CD14-positive monocyte (primary cell): ENCODE measurements around the gene TMC7. TPM values are rescaled to one million over a fixed set of nuclear protein-coding genes. Genes with fewer than 3 reads are reported as not detected.
A peak's percentile ranks its signal among the peaks of the same experiment; 100 is the strongest.

Experiments used
- DNase-seq, 3 donors: peaks; one replicate each; pipeline ENCODE4 v3.0.0-alpha.2; 2011 to 2022
- H2AFZ ChIP-seq: 2 replicates; pipeline ENCODE4 v1.6.0; 2012; ENCODE audit warnings: mild to moderate bottlenecking, low read depth, low read length, inconsistent platforms; ENCODE audit not compliant: insufficient read depth, poor library complexity, severe bottlenecking
- H3K27ac ChIP-seq, 2 donors: 1 replicate in 1 of 2; 2 replicates in 1 of 2; pipeline ENCODE4 v1.5.1; 2012 to 2013; ENCODE audit warnings: low read length in 2 of 2, control low read depth in 1 of 2, inconsistent platforms in 1 of 2, low read depth in 1 of 2, mild to moderate bottlenecking in 1 of 2
- H3K27me3 ChIP-seq, 2 donors: one replicate each; pipeline versions ENCODE4 v1.6.0 to v1.6.1; 2011 to 2013; ENCODE audit warnings: low read length in 2 of 2; ENCODE audit not compliant: control insufficient read depth in 2 of 2, insufficient read depth in 2 of 2
- H3K36me3 ChIP-seq, 2 donors: replicated peaks in 1 of 2; 1 replicate in 1 of 2; 2 replicates in 1 of 2; pipeline versions ENCODE4 v1.5.1 to v1.6.1; 2012 to 2013; ENCODE audit warnings: low read length in 2 of 2, control low read depth in 1 of 2, inconsistent platforms in 1 of 2, mild to moderate bottlenecking in 1 of 2; ENCODE audit not compliant: insufficient read depth in 2 of 2, control insufficient read depth in 1 of 2
- H3K4me1 ChIP-seq, 2 donors: 1 replicate in 1 of 2; 2 replicates in 1 of 2; pipeline versions ENCODE4 v1.5.1 to v1.6.1; 2012 to 2013; ENCODE audit warnings: low read length in 2 of 2, control low read depth in 1 of 2, inconsistent platforms in 1 of 2, mild to moderate bottlenecking in 1 of 2, moderate library complexity in 1 of 2; ENCODE audit not compliant: insufficient read depth in 2 of 2, control insufficient read depth in 1 of 2
- H3K4me2 ChIP-seq: replicated peaks from 2 replicates; pipeline ENCODE3; 2012; ENCODE audit warnings: low read length, moderate library complexity, mild to moderate bottlenecking; ENCODE audit not compliant: poor library complexity, severe bottlenecking; ENCODE audit errors: extremely low read depth
- H3K4me3 ChIP-seq, 3 experiments: fragments of 200-600 bp in 1 of 3; sonication (generic) in 1 of 3; replicated peaks in 1 of 3; 1 replicate in 2 of 3; 2 replicates in 1 of 3; pipeline ENCODE4 v1.5.1; 2011 to 2013; ENCODE audit warnings: low read length in 3 of 3, mild to moderate bottlenecking in 3 of 3, control low read depth in 2 of 3, low read depth in 2 of 3, inconsistent platforms in 1 of 3, moderate library complexity in 1 of 3
- H3K79me2 ChIP-seq: 2 replicates; pipeline ENCODE4 v1.6.0; 2012; ENCODE audit warnings: mild to moderate bottlenecking, control low read depth, inconsistent platforms, low read length, moderate library complexity; ENCODE audit not compliant: insufficient read depth
- H3K9ac ChIP-seq: 2 replicates; pipeline ENCODE4 v1.6.0; 2017; ENCODE audit warnings: low read length, mild to moderate bottlenecking; ENCODE audit not compliant: insufficient read depth, poor library complexity, severe bottlenecking
- H3K9me3 ChIP-seq, 2 donors: replicated peaks in 1 of 2; 1 replicate in 1 of 2; 2 replicates in 1 of 2; pipeline versions ENCODE4 v1.5.1 to v1.6.1; 2012 to 2013; ENCODE audit warnings: low read length in 2 of 2, control low read depth in 1 of 2; ENCODE audit not compliant: control insufficient read depth in 1 of 2, insufficient read depth in 1 of 2
- H4K20me1 ChIP-seq: 2 replicates; pipeline ENCODE4 v1.6.0; 2012; ENCODE audit warnings: mild to moderate bottlenecking, low read length, control low read depth, moderate library complexity; ENCODE audit not compliant: insufficient read depth
- H3K27ac Mint-ChIP-seq, 7 donors: one replicate each; pipeline ENCODE4 v1.8.0; 2020; ENCODE audit warnings: mild to moderate bottlenecking in 7 of 7, mixed read lengths in 7 of 7, moderate library complexity in 6 of 7, inconsistent platforms in 2 of 7
- H3K27me3 Mint-ChIP-seq, 3 donors: one replicate each; pipeline ENCODE4 v1.8.0; 2021 to 2022; ENCODE audit warnings: low read depth in 3 of 3, mild to moderate bottlenecking in 3 of 3, mixed read lengths in 3 of 3, moderate library complexity in 3 of 3, inconsistent platforms in 1 of 3
- H3K36me3 Mint-ChIP-seq, 2 donors: one replicate each; pipeline ENCODE4 v1.8.0; 2020; ENCODE audit warnings: mixed read lengths in 2 of 2, inconsistent platforms in 1 of 2, mild to moderate bottlenecking in 1 of 2
- H3K4me1 Mint-ChIP-seq: one replicate; pipeline ENCODE4 v1.8.0; 2020; ENCODE audit warnings: mild to moderate bottlenecking, mixed read lengths
- H3K4me3 Mint-ChIP-seq, 2 donors: one replicate each; pipeline ENCODE4 v1.8.0; 2020; ENCODE audit warnings: mild to moderate bottlenecking in 2 of 2, mixed read lengths in 2 of 2, moderate library complexity in 1 of 2
- H3K9me3 Mint-ChIP-seq, 7 donors: one replicate each; pipeline ENCODE4 v1.8.0; 2020 to 2022; ENCODE audit warnings: mixed read lengths in 7 of 7, mild to moderate bottlenecking in 6 of 7, moderate library complexity in 6 of 7, inconsistent platforms in 2 of 7
- WGBS: methylation state at CpG from one replicate; pipeline ENCODE4 v1.1.5; 2013; ENCODE audit warnings: missing lambda C conversion rate; ENCODE audit not compliant: insufficient coverage; 5-methylcytosine and 5-hydroxymethylcytosine counted together
- intact Hi-C, 2 donors: fragments of 100-400 bp; cut with micrococcal nuclease; formaldehyde crosslinking; loops; one replicate each; pipeline versions ENCODE4 v1.15.0 to v1.15.1; 2023
- polyA plus RNA-seq, 3 donors: library from polyadenylated mRNA; depleted of rRNA in 1 of 3; unstranded in 2 of 3; stranded (reverse) in 1 of 3; fragments of 300-500 nt in 2 of 3; fragments of >200 nt in 1 of 3; fragmentation: Illumina TruSeq in 2 of 3; gene quantifications; 1 replicate in 2 of 3; 2 replicates in 1 of 3; pipeline ENCODE4 v1.2.3, GENCODE V29; 2012 to 2021
- TF ChIP-seq, protein P1 (sequence below): fragments of 200-600 bp; IDR thresholded peaks from one replicate; pipeline ENCODE4 v1.8.0; 2022; ENCODE audit warnings: antibody characterized with exemption, mild to moderate bottlenecking

Gene TMC7
- polyA plus RNA-seq, 3 donors: not detected

DNA sequence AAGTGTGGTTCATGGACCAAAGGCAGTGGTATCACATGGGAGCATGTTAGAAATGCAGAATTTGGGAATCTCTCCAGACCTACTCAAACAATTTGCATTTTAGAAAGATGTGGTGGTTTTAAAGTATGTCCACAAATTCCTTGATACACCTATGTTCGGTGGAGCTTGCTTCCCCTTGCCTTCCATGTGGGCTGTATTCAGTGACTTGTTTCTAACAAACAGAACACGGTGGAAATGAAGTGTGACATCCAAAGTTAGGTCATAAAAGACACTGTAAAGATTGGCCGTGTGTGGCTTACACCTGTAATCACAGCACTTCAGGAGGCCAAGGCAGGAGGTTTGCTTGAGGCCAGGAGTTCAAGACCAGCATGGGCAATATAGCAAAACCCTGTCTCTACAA is 100.4 kb downstream of the TMC7 start:
- peaks cover 0 to 5% (median 0%) of the 10 kb centered on the region in 7 donors for H3K9me3 Mint-ChIP-seq
- Histone ChIP-seq H3K27me3 (peaks cover 0 to 19% of the 10 kb centered on the region in 2 donors), H3K9me3 (no peaks in the 10 kb centered on the region), H3K4me2 (no peak overlapping the region), H3K36me3 (peaks cover 5 to 25% of the 10 kb centered on the region in 2 donors), H3K4me1 (peaks cover 14% of the 10 kb centered on the region in 2 donors), H3K4me3 (no peak overlapping the region), H4K20me1 (no peaks in the 10 kb centered on the region), H3K9ac (no peak overlapping the region), H3K79me2 (no peaks in the 10 kb centered on the region), H3K27ac (no peak overlapping the region), H2AFZ (no peak overlapping the region)
- H3K27me3 Mint-ChIP-seq: peaks cover 14 to 16% (median 16%) of the 10 kb centered on the region in 3 donors
- peaks cover 18 to 21% of the 10 kb centered on the region in 2 donors for H3K36me3 Mint-ChIP-seq
- WGBS: 100% methylated on average over 2 of the region's 3 CpGs
- no peak for DNase-seq
- no peak overlapping the region for H3K4me3 Mint-ChIP-seq
- peaks cover 13% of the 10 kb centered on the region for H3K4me1 Mint-ChIP-seq
- TF ChIP-seq, protein P1, sequence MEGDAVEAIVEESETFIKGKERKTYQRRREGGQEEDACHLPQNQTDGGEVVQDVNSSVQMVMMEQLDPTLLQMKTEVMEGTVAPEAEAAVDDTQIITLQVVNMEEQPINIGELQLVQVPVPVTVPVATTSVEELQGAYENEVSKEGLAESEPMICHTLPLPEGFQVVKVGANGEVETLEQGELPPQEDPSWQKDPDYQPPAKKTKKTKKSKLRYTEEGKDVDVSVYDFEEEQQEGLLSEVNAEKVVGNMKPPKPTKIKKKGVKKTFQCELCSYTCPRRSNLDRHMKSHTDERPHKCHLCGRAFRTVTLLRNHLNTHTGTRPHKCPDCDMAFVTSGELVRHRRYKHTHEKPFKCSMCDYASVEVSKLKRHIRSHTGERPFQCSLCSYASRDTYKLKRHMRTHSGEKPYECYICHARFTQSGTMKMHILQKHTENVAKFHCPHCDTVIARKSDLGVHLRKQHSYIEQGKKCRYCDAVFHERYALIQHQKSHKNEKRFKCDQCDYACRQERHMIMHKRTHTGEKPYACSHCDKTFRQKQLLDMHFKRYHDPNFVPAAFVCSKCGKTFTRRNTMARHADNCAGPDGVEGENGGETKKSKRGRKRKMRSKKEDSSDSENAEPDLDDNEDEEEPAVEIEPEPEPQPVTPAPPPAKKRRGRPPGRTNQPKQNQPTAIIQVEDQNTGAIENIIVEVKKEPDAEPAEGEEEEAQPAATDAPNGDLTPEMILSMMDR: no peak
- intact Hi-C loops: loop anchor here (5.0 to 10.0 kb wide), 2 partner anchors 418 to 801 kb away; partner anchors contain the start of gene GPRC5B (in 1 of the 2)
- no peak overlapping the region for H3K27ac Mint-ChIP-seq

DNA sequence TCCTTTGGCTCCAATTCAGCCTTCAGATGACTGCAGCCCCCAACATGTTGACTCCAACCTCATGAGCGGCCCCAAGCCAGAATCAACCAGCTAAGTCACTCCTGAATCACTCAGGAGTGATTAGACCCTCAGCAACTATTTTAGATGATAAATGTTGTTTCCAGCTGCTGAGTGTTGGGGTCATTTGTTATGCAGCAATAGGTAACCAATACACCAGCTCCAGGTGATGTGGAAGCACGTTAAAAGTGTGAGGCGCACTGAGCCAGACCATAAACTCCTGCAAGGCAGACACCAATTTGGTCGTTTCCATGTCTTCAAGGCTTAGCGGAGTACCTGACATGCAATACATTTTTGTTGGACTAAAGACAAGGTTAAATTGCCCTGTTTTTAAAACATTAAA is 101.1 kb downstream of the TMC7 start:
- no peak overlapping the region for H3K4me2 ChIP-seq
- peaks cover 0 to 19% of the 10 kb centered on the region in 2 donors for H3K27me3 ChIP-seq
- peaks cover 0 to 19% of the 10 kb centered on the region in 2 donors for H3K36me3 ChIP-seq
- no peak overlapping the region for H3K27ac ChIP-seq
- no peak for DNase-seq
- no peaks in the 10 kb centered on the region for H3K9me3 ChIP-seq
- H3K4me1 Mint-ChIP-seq: peaks cover 13% of the 10 kb centered on the region
- peaks cover 0 to 4% (median 0%) of the 10 kb centered on the region in 7 donors for H3K9me3 Mint-ChIP-seq
- H3K9ac ChIP-seq: no peak overlapping the region
- no peak overlapping the region for H3K4me3 ChIP-seq
- TF ChIP-seq, protein P1: no peak
- H3K27me3 Mint-ChIP-seq: peaks cover 14 to 16% (median 16%) of the 10 kb centered on the region in 3 donors
- intact Hi-C loops: loop anchor here (5.0 to 10.0 kb wide), 4 partner anchors 82 to 800 kb away; partner anchors contain the start of genes GPRC5B (in 1 of the 2) and SYT17 (in 1 of the 2)
- no peak overlapping the region for H3K27ac Mint-ChIP-seq
- no peaks in the 10 kb centered on the region for H4K20me1 ChIP-seq
- H3K4me1 ChIP-seq: peaks cover 14% of the 10 kb centered on the region in 2 donors
- H3K79me2 ChIP-seq: no peaks in the 10 kb centered on the region
- peaks cover 11 to 16% of the 10 kb centered on the region in 2 donors for H3K36me3 Mint-ChIP-seq
- H2AFZ ChIP-seq: no peak overlapping the region
- 87% methylated on average over 2 of the region's 5 CpGs for WGBS
- peak overlapping the region in 1 of 2 donors; percentile 21 for H3K4me3 Mint-ChIP-seq
